Astrocyte (in vitro differentiated cells and primary cell): ENCODE measurements around the gene PCDHGA8. TPM values are rescaled to one million over a fixed set of nuclear protein-coding genes. Genes with fewer than 3 reads are reported as not detected.
A peak's percentile ranks its signal among the peaks of the same experiment; 100 is the strongest.
"Not testable (repeated sequence)": the region's sequence is repeated elsewhere in the genome, so short reads cannot be mapped to it uniquely, and the experiment has no call there.

Experiments
- DNase-seq: peaks from one replicate; pipeline ENCODE4 v3.0.0-alpha.2; 2010; ENCODE audit warnings: low read depth
- FAIRE-seq: peaks from 2 replicates; lab custom pipeline; 2011; peaks lifted over from hg19 to GRCh38; lab: Jason Lieb, UNC
- H2AFZ ChIP-seq: 2 replicates; pipeline ENCODE4 v1.6.0; 2012; ENCODE audit warnings: low read depth, low read length, inconsistent platforms
- H3K27ac ChIP-seq: 2 replicates; pipeline ENCODE4 v1.5.1; 2011; ENCODE audit warnings: low read depth, low read length, inconsistent platforms
- H3K27me3 ChIP-seq: 2 replicates; pipeline ENCODE4 v1.6.0; 2011; ENCODE audit warnings: low read length, inconsistent platforms; ENCODE audit not compliant: insufficient read depth
- H3K36me3 ChIP-seq: 2 replicates; pipeline ENCODE4 v1.5.1; 2011; ENCODE audit warnings: low read length, inconsistent platforms; ENCODE audit not compliant: insufficient read depth
- H3K4me1 ChIP-seq: 2 replicates; pipeline ENCODE4 v1.5.1; 2011; ENCODE audit warnings: low read length, inconsistent platforms; ENCODE audit not compliant: insufficient read depth
- H3K4me2 ChIP-seq: 2 replicates; pipeline ENCODE4 v1.6.0; 2012; ENCODE audit warnings: low read length, inconsistent platforms
- H3K4me3 ChIP-seq: 2 replicates; pipeline ENCODE4 v1.5.1; 2011; ENCODE audit warnings: low read depth, mild to moderate bottlenecking, low read length, inconsistent platforms; ENCODE audit not compliant: insufficient read depth
- H3K79me2 ChIP-seq: 2 replicates; pipeline ENCODE4 v1.6.0; 2012; ENCODE audit warnings: mild to moderate bottlenecking, low read length, inconsistent platforms; ENCODE audit not compliant: insufficient read depth
- H3K9ac ChIP-seq: 2 replicates; pipeline ENCODE4 v1.6.0; 2012; ENCODE audit warnings: mild to moderate bottlenecking, low read length, inconsistent platforms
- H3K9me3 ChIP-seq: 2 replicates; pipeline ENCODE4 v1.5.1; 2012; ENCODE audit warnings: low read depth, mild to moderate bottlenecking, low read length, inconsistent platforms; ENCODE audit not compliant: insufficient read depth
- H4K20me1 ChIP-seq: 2 replicates; pipeline ENCODE4 v1.6.0; 2012; ENCODE audit warnings: low read length, inconsistent platforms; ENCODE audit not compliant: insufficient read depth
- H3K27ac Mint-ChIP-seq: one replicate; pipeline ENCODE4 v1.8.0; 2021; ENCODE audit warnings: mild to moderate bottlenecking, mixed read lengths; ENCODE audit not compliant: unreplicated experiment
- H3K27me3 Mint-ChIP-seq: one replicate; pipeline ENCODE4 v1.8.0; 2021; ENCODE audit warnings: low read depth, mixed read lengths; ENCODE audit not compliant: unreplicated experiment
- H3K36me3 Mint-ChIP-seq: one replicate; pipeline ENCODE4 v1.8.0; 2021; ENCODE audit warnings: low read depth, mixed read lengths; ENCODE audit not compliant: unreplicated experiment
- H3K4me1 Mint-ChIP-seq: one replicate; pipeline ENCODE4 v1.8.0; 2021; ENCODE audit warnings: low read depth, mixed read lengths; ENCODE audit not compliant: unreplicated experiment
- H3K4me3 Mint-ChIP-seq: one replicate; pipeline ENCODE4 v1.8.0; 2021; ENCODE audit warnings: mild to moderate bottlenecking, moderate library complexity, mixed read lengths; ENCODE audit not compliant: unreplicated experiment
- H3K9me3 Mint-ChIP-seq: one replicate; pipeline ENCODE4 v1.8.0; 2021; ENCODE audit warnings: mild to moderate bottlenecking, mixed read lengths; ENCODE audit not compliant: unreplicated experiment
- CTCF ChIP-seq: IDR thresholded peaks from 2 replicates; pipeline ENCODE4 v1.5.1; 2011; ENCODE audit warnings: low read depth, mild to moderate bottlenecking, inconsistent platforms, low read length, moderate library complexity; ENCODE audit not compliant: insufficient read depth
- EZH2 ChIP-seq: IDR thresholded peaks from 2 replicates; pipeline ENCODE4 v1.6.1; 2012; ENCODE audit warnings: mild to moderate bottlenecking, low read length, inconsistent platforms; ENCODE audit not compliant: insufficient read depth
- total RNA-seq: library from RNA; stranded (reverse); gene quantifications from 2 replicates; pipeline ENCODE4 v1.2.1, GENCODE V29; 2021

The PCDHGA8 gene
- total RNA-seq, 1 donor from 2014 or later: 1.0 TPM

- H3K36me3 ChIP-seq: no peaks in the 10 kb centered on the region
- Mint-ChIP-seq H3K4me3 (no peak overlapping the region), H3K4me1 (no peaks in the 10 kb centered on the region), H3K36me3 (peaks cover 8% of the 10 kb centered on the region), H3K27me3 (no peaks in the 10 kb centered on the region), H3K9me3 (peaks cover 19% of the 10 kb centered on the region), H3K27ac (no peak overlapping the region)
- H2AFZ ChIP-seq: no peak overlapping the region
- H3K79me2 ChIP-seq: no peaks in the 10 kb centered on the region
- no peaks in the 10 kb centered on the region for H3K27me3 ChIP-seq
- H3K27ac ChIP-seq: no peak overlapping the region
- H4K20me1 ChIP-seq: no peaks in the 10 kb centered on the region
- DNase-seq (no peak), FAIRE-seq (no peak)
- no peak for TF ChIP-seq EZH2
- TF ChIP-seq CTCF: no peak
- H3K9me3 ChIP-seq: peaks cover 41% of the 10 kb centered on the region
- H3K9ac ChIP-seq: no peak overlapping the region
- no peak overlapping the region for H3K4me3 ChIP-seq
- H3K4me2 ChIP-seq: no peak overlapping the region
- no peaks in the 10 kb centered on the region for H3K4me1 ChIP-seq
Observed at GRCh38 chr5:141384471-141385267, 7.8 kb upstream of the PCDHGA8 start.

DNA sequence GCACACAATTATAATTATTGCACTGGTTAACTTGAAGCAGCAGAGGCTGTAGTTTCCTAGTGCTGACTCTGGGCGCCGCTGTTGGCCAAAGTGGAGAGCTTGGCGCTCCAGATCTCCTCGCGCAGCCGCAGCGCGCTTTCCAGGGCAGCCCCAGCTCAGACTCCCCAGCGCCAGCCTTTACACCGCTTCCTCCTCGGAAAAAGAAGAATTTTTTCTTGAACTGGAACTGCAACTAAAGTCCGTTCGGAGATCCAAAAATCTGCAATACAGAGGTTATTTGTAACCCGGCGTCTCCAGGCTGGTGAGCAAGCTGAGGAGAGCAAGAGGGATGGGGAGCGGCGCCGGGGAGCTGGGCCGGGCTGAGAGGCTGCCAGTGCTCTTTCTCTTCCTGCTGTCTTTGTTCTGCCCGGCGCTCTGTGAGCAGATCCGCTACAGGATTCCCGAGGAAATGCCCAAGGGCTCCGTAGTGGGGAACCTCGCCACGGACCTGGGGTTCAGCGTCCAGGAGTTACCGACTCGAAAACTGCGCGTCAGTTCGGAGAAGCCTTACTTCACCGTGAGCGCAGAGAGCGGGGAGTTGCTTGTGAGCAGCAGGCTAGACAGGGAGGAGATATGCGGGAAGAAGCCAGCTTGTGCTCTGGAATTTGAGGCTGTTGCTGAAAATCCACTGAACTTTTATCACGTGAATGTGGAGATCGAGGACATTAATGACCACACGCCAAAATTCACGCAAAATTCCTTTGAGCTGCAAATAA, 4.7 kb upstream of the PCDHGA8 start, which contains the start of gene PCDHGB4:
TSS of gene PCDHGB4 (plus strand) at position 142 of the 755 bp plus-strand sequence. CDS start at position 329, 187 bp downstream.
- peaks cover 31% of the 10 kb centered on the region for H3K9me3 Mint-ChIP-seq
- H3K4me2 ChIP-seq: peak within 1 kb of the TSS; percentile 60
- not testable (repeated sequence) for H3K4me1 ChIP-seq, H3K27ac Mint-ChIP-seq, H3K27me3 ChIP-seq, H3K27ac ChIP-seq, H3K4me1 Mint-ChIP-seq, H2AFZ ChIP-seq, H3K36me3 ChIP-seq, H4K20me1 ChIP-seq, H3K27me3 Mint-ChIP-seq, H3K9ac ChIP-seq, H3K79me2 ChIP-seq
- peak; percentile 35 for TF ChIP-seq CTCF
- peaks cover 50% of the 10 kb centered on the region for H3K9me3 ChIP-seq
- DNase-seq: peak; percentile 14
- H3K36me3 Mint-ChIP-seq: peaks cover 16% of the 10 kb centered on the region
- H3K4me3 Mint-ChIP-seq: peak within 1 kb of the TSS; percentile 81
- H3K4me3 ChIP-seq: peak within 1 kb of the TSS; percentile 44
- peak; percentile 79 for FAIRE-seq
